Measurements from ENCODE around the gene JMJD8.

DNA sequence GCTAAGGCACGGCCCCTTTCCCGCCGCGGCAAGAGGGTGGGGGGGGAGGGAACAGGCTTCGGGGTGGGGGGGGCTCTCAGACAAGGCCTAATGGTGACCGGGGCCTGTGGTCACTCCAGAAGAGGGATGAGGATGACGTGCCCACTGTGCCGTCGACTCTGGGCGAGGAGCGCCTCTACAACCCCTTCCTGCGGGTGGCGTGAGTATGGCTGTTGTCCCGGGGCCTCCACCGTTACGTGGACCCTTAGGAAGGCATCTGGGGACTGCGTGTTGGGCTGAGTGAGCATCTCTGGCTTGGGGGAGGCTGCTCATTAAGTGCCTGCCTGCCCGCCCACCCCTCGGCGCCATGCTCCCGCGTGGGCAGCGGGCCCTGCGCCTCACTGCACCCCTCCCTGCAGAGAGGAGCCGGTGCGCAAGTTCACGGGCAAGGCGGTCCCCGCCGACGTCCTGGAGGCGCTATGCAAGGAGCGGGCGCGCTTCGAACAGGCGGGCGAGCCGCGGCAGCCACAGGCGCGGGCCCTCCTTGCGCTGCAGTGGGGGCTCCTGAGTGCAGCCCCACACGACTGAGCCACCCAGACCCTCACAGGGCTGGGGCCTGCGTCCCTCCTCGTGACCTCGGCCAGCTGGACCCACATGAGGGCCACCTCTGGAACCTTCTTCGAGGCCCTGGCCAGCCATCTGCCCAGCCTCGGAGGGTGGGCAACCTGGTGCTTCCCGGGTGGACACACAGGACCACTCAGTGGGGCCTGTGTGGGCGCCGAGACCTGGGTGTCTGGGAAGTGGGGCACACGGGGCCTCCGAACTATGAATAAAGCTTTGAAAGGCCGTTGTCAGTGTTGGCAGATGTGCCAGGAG is 45.0 kb upstream of the JMJD8 start:
- TF ChIP-seq POLR2A (IDR thresholded peaks at IDR 0.05) (no peak), CTCF (IDR thresholded peaks at IDR 0.05) (no peak)

Measured in thyroid gland (tissue), 4 donors.